Heart left ventricle (tissue), 13 donors: ENCODE data around the gene TEX30.

Experiments
- CTCF ChIP-seq, 12 donors: fragments of 200-600 bp; sonication (generic) in 4 of 12; IDR thresholded peaks; one replicate each; pipeline versions ENCODE4 v1.5.0 to v1.8.0; 2018 to 2022; ENCODE audit warnings: antibody characterized with exemption in 12 of 12, mild to moderate bottlenecking in 5 of 12
- POLR2A ChIP-seq, 2 donors: fragments of 450-650 bp; IDR thresholded peaks; one replicate each; pipeline ENCODE4 v1.6.1; 2017; ENCODE audit warnings: antibody characterized with exemption in 2 of 2, mild to moderate bottlenecking in 2 of 2, moderate library complexity in 2 of 2
- donor health status: ischemic (EF 13 %, LVEDD 7.1; RV severe dilation, severe dysfunction).
- donor health status: DM: no; HTN: yes; CAD: no.
- donor health status: DM: no; HTN: no; CAD: no.
- donor health status: ischemic (EF 25% LVEDD 6.9; RV normal size, moderate dysfunction).
- donor health status: ischemic (EF 25% LVEDD 5.7; RV mildly dilated, moderate dysfunction).
- donor health status: ischemic (EF 35%, LVEDD 5.7; RV mildly dilated, moderate dysfunction).
- donor health status: nonischemic (EF 11% LVEDD 7.7; RV severe dilation, severe dysfunction).
- donor health status: DM: yes; HTN: yes; CAD: no.
- donor health status: PGD.
- donor health status: ischemic (EF 29% LVEDD 5.4; RV normal size, mild dysfunction).
- donor health status: nonischemic (EF 23%, LVEDD 6.1; RV moderate dilation, normal function).

GRCh38 chr13:102817241-102817640 is 43.7 kb upstream of the TEX30 start:
- TF ChIP-seq POLR2A (IDR thresholded peaks at IDR 0.05) (no peak), CTCF (IDR thresholded peaks at IDR 0.05) (no peak)
